Fibroblast of the conjunctiva (primary cell): Measurements from ENCODE around the gene HUWE1.
"Not testable (repeated sequence)": the region's sequence is repeated elsewhere in the genome, so short reads cannot be mapped to it uniquely, and the experiment has no call there.

Experiments used
- DNase-seq: peaks from one replicate; pipeline ENCODE4 v3.0.0-alpha.2; 2010; ENCODE audit warnings: low read depth

The HUWE1 gene

DNA sequence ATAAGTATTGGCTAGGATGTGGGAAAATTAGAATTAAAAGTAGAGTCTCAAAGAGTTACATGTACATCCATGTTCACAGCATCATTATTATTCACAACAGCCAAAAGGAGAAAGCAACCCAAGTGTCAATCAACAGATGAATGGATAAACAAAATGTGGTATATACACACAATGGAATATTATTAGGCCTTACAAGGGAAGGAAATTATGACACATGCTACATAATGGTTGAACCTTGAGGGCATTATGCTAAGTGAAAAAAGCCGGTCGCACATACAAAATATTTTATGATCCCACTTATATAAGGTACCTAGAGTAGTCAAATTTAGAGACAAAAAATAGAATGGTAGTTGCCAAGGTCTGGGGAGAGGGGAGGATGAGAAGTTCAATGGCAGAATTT is 80.1 kb downstream of the HUWE1 start:
- no peak for DNase-seq

DNA sequence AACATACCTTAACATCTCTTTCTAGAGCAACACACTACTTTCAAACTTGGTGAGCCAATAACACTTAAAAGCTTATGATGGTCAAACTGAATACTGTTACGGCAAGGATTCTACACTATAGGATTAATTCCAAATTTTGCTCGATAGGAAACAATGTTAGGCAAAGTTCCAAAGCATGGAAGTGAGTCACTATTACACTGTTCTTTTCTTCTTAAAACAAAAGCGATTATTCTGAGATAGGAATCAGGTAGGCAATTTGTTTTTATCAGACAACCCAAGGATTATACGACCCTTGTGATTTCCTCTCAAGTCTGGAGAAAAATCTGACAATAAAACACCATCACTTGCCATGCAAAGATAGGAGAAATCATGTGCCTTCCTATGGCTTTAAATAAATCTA is 81.5 kb downstream of the HUWE1 start:
- no peak for DNase-seq

DNA sequence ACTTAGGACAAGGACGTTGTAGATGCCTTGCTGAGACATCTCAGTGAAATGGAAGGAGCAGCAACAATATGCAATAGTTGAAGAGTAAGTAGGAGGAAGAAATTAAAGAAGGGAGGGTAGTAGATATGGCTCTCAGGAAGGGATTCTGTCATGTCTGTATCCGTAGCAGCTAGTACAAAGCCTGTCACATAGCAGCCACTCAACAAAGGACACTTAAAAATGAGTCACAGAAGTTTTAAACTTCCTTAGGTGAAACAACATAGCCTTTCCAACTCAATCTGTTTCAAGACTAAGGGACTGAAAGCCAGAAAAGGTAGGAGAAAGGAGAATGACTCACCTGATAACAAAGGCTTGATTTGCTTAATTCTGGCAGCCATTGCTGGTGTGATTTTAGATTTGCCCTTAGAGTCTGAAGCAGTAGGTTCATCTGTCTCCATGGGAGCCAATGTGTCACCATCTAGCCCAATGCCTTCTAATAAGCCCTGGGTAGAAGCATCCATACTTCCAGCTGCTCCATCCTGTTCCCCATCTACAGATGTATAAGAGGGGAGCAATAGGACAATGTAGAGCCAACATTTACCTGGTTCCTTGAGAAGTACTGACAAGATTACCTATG is 86.6 kb downstream of the HUWE1 start:
- DNase-seq: no peak

DNA sequence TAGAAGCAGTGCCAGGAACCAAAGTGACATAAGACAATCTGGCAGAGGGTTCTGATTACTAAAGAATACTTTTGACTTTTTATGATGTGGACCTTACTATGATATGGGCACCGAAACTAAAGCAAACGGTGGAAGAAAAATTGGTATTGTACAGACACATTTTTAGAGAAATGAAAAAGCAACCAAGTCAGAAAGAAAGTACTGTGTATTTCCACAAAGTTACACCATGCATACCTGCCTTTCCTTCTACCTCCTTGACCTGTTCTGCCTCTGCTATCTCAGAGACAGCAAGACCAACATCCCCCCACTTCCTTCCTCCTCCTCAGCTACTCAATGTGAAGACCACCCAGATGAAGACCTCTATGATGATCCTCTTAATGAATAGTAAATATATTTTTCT is 88.3 kb downstream of the HUWE1 start:
- no peak for DNase-seq

DNA sequence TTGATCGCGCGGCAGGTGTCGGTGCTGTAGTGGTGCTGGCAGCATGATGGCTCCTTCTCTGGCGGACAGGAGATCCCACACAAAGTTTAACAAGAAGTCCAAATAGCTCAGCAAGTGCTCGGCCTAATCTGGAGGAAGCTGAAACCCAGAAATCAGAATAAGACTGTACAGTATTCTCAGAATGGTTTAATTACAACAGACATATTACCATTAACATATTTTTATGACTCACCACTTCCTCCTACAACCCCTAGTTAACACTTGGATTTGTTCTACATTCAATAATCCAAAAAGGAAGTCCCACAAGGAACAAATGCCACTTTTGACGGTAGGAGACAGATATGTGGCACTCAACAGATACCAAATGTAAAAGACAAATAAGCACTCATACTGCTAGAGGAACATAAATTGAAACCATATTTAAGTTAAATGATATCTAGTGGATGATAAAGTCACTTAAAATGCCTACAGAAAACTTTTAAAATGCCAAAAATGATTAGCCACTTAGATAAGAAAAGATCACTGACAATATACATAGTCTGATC is 91.2 kb downstream of the HUWE1 start:
- DNase-seq: no peak

DNA sequence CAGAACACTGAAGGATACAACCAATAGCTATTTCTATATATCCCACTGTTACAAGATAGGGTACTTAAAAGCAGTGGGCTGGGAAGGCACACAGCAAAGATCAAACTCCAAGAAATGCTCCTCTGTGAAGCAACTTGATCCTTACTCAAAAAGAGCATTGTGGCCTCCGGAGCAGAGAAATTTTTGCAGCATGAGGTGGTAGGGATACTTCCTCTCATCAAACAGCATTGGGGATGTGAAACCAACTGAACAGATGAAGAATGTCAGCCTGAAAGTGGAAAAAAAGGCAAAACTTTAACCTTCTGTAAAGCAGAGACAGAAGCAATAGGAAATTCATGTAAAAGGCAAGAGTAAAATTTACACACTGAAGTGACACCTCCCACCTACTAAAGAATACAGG is 92.2 kb downstream of the HUWE1 start:
- DNase-seq: no peak

DNA sequence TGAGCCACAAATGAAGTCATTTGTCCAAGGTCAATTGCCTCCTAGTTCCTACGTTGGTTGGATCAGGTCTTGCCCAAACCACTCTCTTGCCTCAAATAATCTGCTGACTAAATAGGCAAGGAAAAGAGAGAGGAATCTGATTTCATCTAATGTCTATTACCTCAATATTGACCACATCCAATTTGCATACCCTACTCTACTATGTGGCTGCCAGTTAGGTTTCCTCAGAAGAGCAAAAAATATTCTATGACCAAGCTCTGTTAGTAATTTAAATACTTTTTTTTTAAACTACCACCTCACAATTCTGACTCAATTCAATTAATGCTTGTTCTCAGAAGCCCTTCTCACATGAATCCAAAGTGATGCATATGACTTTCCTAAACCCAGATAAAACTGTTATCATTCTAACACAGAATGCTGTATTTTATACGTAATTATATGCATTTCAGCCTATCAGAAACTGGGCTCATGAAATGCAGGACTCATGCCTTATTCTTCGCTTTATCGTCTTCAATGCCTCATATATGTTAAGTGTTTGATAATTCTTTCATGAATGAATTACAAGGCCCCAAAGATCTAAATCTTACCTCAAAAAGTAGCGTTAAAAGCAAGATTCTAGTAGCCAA is 98.6 kb downstream of the HUWE1 start:
- no peak for DNase-seq

DNA sequence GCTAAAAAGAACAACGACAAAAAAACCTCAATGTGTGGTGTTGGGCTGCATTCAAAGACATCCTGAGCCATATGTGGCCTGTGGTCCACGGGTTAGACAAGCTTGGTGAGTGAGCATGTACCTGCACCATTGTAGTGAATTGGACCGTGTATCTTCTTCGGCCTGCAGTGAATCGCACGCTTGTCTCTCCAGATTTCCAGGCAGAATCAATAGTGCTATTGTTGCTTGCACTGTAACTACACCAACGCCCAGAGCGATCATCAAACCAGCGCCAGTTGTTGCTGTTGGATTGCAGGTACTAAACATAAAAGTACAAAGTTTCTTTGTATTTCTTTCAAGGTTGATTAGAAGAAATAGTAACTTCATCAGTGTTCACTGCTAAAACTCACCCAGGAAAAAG is 101.6 kb downstream of the HUWE1 start:
- DNase-seq: no peak

DNA sequence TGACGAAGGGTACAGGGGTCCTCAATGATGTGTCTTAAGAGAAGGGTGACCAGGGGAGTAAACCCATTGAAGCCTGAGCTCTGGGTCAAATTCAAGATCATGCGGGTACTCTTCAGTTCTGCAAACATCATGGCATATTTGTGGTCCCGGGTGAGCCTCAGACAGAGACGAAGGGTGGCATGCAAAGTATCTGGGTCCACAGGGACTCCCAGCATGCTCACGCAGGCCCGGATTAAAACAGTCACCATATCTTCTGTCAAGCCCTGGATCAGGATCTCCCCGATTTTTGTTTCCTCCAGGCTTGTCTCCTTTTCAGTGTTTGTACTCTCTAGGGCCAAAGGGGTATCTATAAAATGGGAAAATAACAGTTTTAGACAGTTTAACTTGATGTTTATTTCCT is 102.9 kb downstream of the HUWE1 start:
- DNase-seq: no peak

DNA sequence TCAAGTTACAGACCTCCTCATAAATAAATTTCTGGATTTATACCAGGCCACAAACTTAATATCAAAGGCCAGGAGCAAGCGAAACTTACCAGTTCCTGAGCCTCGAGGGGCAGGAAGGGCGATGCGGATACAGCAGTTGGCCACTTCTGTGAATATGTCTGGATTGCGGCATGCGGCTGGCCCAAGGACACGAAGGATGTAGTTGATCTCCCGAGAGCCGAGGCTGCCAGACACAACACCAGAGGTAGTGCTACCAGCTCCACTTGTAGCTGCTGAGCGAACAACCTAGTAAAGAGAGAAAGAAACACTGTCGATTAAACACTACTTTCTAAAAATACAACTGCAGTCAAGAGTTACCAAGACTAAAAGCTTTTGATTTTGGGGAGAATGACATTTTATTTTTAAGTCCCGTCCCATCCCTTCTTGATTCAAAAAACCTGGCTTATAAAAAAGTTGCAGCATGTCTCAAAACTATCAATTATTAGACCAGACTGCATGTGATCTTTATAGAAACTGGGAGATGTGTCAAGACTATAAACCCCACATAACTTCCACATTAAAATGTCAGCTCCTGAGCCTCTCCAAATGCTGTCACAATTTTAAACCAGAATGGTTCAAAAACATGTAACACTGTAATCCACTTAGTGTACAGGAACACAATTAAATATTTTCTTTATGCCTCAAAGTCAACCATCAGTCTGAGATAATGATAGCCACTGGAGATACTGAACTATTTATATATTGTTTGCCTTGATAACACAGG is 105.6 kb downstream of the HUWE1 start:
- no peak for DNase-seq

DNA sequence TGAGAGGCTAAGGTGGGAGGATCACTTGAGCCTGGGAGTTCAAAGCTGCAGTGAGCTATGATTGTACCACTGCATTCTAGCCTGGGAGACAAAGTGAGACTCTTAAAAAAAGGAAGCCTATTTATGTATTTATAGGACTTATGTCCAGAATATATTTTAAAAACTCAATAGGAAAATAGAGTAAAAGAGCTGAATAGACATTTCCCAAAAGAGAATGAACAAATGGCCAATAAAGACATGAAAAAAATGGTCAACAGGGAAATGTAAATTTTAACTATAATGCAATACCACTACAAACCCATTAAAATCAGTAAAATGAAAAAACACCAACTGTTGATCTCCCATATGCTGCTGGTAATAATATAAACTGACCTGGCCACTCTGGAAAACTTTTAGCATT is 115.0 kb downstream of the HUWE1 start:
- no peak for DNase-seq

DNA sequence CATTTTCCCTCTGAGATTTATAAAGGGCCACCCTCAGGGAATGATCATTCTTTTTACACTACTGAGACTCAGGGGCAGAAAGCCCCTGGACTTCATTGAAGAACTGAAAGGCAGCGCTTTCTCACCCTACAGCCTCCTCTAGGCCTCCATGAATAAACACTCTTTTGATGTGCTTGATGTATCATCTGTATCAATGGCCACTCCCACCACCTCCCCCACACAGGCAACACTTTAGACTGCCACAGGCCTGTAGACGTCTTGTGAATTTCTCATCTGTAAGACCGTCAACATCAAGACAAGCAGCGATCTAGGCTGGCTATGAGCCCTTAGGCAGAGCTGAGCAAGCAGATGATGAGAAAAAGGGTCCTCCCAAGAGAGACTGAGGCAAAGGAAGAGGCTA is 123.2 kb downstream of the HUWE1 start:
- DNase-seq: no peak

DNA sequence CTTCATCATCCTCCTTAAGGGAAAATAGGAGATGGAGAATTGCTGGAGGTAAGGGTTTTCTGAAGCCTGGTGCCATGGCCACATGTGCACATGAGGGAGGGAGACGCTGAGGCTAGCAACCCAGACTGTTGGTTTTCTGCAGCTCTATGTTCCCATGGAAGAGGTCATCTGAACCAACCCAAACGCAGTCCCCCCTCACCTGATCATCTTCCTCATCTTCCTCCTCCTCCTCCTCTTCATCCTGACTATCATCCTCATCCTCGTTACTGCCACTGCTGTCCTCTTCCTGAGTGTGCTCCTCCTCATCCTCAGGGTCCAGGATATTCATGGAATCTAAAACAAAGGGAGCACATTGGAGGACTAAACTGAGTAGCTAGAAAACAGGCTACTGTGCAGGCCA is 124.6 kb downstream of the HUWE1 start:
- no peak for DNase-seq

DNA sequence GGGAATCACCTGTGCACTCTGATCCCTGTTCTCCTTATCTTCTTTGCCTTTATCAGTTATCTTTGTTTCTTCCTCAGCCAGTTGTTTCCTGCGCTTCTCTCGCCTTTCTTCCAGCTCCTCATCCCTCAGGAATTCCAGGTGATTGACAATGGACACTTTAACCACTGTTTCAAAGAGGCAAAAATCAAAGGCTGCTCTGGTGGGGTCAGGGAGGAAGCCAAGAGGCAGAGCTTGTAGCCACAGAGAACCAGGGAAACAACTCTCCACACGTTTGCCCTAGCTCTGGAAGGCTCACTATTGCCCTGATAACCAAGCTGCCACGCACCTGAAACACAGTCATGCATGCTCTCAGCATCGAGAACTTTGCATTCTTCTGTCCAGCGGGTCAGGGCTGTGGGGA is 127.9 kb downstream of the HUWE1 start:
- DNase-seq: no peak

DNA sequence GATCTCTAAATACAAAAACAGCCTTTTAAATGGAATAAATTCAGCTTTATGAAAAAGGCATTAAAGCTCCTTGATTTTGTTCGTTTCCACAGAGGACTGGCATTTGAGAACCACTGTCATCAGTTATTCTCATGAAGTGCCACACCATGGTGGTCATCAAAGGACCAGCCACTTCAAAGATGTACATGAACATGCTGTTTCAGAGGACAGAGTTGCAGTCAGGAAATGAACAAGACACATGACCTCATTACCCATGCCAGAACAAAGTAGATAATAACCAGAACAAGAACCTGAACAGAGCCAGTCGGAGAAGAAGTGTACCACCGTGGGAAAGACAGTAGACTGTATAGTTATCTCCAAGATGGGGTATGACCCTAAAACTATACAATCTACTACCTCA is 129.7 kb downstream of the HUWE1 start:
- DNase-seq: no peak

DNA sequence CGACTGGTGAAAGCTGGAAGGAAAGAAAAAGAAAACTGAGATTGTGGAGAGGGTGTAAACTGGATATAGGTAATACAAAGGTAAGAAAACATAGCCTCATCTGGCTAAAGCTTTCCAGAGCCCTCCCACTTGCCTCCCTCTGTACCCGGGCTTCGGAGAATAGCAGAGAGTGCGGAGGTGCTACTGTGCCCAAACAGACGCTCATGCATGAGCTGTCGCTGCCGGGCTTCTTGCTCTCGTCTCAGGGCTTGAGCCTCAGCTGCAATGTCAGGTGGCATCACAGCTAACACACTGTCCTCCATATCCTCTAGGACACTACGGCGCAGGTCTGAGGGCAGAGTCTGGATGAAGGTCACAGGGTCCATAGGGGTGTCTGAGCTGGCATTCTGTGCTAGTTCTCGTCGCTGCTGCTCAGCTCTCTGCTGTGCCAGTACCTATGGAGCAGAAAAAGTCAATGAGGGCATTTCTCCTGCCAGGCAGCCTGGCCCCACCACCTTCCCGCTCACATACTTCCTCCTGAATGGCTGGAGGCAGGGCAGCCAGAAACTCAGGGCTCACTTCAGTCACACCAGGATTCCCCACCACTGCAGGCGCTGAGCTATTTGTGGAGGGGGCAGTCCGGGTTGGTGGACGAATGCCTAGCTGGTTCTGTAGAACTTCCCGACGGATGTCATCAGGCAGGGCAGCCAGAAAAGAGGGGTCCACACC is 135.6 kb downstream of the HUWE1 start:
- DNase-seq: no peak

DNA sequence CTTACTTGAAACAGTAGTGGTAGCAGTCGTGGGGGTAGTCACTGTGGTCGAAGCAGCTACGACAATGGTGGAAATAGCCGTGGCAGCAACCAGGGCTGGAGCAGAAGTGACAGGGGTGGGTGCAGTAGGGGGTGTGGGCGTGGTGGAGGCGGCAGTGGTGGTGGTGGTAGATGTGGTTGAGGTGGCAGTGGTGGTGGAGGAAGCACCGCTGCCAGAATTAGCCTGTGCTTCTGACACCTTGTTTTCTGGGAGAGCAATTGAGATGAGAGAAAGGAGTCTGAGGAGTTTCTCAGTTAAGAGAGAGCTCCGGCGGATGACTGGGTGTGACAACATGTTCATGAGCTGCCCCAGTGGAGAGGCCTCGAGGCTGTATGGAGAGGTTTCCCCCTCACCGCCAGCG is 138.9 kb downstream of the HUWE1 start:
- no peak for DNase-seq

DNA sequence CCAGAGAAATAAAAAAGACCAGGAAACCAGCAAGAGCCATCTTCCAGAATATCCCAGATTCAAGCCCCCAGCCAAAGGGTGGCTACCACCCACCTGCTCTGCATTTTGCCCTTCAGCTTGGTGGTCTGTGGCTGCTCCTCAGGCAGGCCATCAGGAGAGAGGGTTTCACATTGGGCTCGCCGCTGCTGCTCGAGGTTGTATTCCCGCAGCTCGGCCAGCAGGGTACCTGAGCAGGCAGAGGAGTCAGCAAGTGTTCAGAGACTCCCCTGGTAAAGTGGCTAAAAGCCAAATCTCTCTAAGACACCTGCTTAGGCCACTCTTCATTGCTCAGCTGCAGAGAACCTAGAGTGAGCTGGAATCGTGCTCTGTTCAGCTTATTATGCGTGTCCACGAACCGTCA is 141.6 kb downstream of the HUWE1 start:
- no peak for DNase-seq

DNA sequence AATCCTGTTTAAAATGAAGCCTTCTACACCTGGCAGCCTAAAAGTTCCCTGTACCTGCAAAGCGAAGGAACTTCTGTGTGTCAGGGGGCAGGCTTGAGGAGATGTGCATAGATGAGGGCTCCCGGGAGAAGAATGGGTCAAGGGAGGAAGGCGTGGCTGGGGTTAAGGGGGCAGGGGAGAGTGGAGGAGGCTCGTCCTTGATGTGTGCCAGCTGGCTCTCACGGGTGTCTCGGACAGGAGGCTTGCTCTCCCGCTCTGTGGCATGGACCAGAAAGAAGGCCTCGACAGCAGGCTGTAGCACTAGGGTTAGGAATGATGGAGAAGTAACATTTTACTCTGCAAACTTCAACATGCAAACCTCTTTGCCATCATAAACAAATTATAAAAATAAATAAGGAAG is 147.7 kb downstream of the HUWE1 start:
- no peak for DNase-seq

DNA sequence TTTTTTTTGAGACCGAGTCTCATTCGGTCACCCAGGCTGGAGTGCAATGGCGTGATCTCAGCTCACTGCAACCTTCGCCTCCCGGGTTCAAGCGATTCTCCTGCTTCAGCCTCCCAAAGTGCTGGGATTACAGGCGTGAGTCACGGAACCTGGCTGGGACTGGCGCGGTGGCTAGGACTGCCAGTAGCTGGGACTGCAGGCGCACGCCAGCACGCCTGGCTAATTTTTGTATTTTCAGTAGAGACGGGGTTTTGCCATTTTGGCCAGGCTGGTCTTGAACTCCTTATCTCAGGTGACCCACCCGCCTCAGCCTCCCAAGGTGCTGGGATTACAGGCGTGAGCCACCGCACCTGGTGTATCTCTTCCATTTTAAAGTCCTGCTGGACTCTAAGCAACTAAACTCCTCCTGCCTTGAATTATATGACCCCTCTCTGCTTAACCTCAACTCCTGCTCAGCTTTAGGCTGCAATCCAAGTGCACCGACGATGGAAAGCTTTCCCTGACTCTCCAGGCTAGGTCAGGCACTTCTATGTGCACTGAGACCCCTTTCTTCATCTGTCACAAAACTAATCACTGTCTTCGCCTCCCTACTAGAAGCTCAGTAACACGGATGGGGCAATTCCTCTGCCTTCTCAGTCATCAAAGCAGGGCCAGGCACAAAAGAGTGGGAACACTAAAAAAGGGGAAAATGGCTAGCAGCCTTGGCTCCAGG is 155.1 kb downstream of the HUWE1 start:
- not testable (repeated sequence) for DNase-seq

DNA sequence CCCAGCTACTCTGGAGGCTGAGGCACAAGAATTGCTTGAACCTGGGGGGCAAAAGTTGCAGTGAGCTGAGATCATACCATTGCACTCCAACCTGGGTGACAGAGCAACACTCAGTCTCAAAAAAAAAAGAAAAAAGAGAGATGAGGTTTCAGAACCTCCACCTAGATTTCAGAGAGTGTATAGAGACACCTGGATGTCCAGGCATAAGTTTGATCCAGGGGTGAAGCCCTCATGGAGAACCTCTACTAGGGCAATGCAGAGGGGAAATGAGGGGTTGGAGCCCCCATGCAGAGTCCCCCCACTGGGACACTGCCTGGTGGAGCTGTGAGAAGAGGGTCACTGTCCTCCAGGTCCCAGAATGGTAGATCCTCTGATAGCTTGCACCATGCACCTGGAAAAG is 159.5 kb downstream of the HUWE1 start:
- no peak for DNase-seq

DNA sequence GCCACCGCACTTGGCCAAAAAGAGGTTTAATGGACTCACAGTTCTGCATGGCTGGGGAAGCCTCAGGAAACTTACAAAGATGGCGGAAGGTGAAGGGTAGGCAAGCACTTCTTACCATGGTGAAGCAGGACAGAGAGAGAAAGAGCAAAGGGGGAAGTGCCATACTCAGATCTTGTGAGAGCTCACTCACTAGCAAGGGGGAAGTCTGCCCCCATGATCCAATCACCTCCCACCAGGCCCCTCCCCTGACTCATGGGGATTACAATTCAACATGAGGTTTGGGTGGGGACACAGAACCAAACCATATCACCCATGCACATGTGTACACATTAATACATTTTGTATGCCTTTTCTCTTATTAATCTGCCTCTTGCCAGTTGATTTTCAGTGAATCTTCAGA is 175.2 kb downstream of the HUWE1 start:
- DNase-seq: no peak
